Ovary (tissue), 3 donors: ENCODE data around the gene APBA1.

Source experiments
- CTCF ChIP-seq, 3 donors: fragments of 450-650 bp in 2 of 3; fragments of 200-600 bp in 1 of 3; IDR thresholded peaks; one replicate each; pipeline versions ENCODE4 v1.5.1 to v1.8.0; 2016 to 2022; ENCODE audit warnings: antibody characterized with exemption in 3 of 3, mild to moderate bottlenecking in 1 of 3
- EP300 ChIP-seq: sonication (generic); formaldehyde crosslinking; IDR thresholded peaks from one replicate; pipeline ENCODE4 v1.6.1; 2017; ENCODE audit warnings: antibody characterized with exemption
- POLR2A ChIP-seq: fragments of 450-650 bp; IDR thresholded peaks from one replicate; pipeline ENCODE4 v1.6.1; 2017; ENCODE audit warnings: antibody characterized with exemption, mild to moderate bottlenecking, moderate library complexity
- donor health status: DM: no; HTN: no; CAD: no.

GRCh38 chr9:69556707-69557106, 115.5 kb downstream of the APBA1 start:
- TF ChIP-seq CTCF (IDR thresholded peaks at IDR 0.05): no peak
- TF ChIP-seq POLR2A: no peak
- TF ChIP-seq EP300: no peak
